ENCODE data around the gene WASF2.
A peak's percentile ranks its signal among the peaks of the same experiment; 100 is the strongest.
"Not testable (repeated sequence)": the region's sequence is repeated elsewhere in the genome, so short reads cannot be mapped to it uniquely, and the experiment has no call there.

WASF2 gene

DNA sequence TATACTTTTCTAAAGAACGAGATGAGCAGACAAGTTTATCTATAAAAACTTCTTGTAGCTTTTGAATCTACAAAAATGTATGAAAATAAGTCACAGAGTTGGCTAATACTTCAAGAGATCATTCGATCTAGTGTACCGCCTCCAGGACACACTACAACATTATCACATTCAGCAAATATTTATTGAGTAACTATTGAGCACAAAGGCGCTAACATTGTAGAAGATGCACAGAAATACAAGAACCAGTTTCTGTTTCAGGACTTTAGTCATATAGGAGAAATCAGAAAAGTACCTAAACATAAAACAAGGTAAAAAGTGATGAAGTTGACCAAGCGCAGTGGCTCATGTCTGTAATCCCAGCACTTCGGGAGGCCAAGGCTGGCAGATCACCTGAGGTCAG lies 20.6 kb downstream of the WASF2 start:
- H3K36me3 ChIP-seq (ENCODE audit: control insufficient read depth in 2 of 2, insufficient read depth in 2 of 2, low read length in 2 of 2) = no peaks in the 10 kb centered on the region
- no peaks in the 10 kb centered on the region for H3K27me3 ChIP-seq (ENCODE audit: control insufficient read depth in 1 of 2, insufficient read depth in 2 of 2, low read length in 2 of 2)
- no peak overlapping the region for H3K9ac ChIP-seq (ENCODE audit: low read length in 2 of 2)
- no peaks in the 10 kb centered on the region for H3K9me3 ChIP-seq (ENCODE audit: control insufficient read depth in 2 of 2, low read length in 2 of 2)
- no peak overlapping the region for H3K27ac ChIP-seq (ENCODE audit: low read length)
- peaks cover 12% of the 10 kb centered on the region for H3K4me1 ChIP-seq (ENCODE audit: control insufficient read depth, insufficient read depth, low read length)
- H3K4me3 ChIP-seq (ENCODE audit: low read length in 2 of 2) = no peak overlapping the region

DNA sequence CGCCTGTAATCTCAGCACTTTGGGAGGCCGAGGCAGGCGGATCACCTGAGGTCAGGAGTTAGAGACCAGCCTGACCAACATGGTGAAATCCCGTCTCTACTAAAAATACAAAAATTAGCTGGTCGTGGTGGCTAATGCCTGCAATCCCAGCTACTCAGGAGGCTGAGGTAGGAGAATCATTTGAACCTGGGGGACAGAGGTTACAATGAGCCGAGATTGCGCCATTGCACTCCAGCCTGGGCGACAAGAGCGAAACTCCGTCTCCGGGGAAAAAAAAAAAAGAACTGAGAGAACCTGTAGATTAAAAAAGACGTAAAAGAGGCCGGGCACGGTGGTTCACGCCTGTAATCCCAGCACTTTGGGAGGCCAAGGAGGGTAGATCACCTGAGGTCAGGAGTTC lies 21.6 kb downstream of the WASF2 start:
- not testable (repeated sequence) for H3K36me3 ChIP-seq (ENCODE audit: control insufficient read depth in 2 of 2, insufficient read depth in 2 of 2, low read length in 2 of 2); H3K27ac ChIP-seq (ENCODE audit: low read length); H3K4me3 ChIP-seq (ENCODE audit: low read length in 2 of 2); H3K4me1 ChIP-seq (ENCODE audit: control insufficient read depth, insufficient read depth, low read length); H3K9ac ChIP-seq (ENCODE audit: low read length in 2 of 2); H3K27me3 ChIP-seq (ENCODE audit: control insufficient read depth in 1 of 2, insufficient read depth in 2 of 2, low read length in 2 of 2); H3K9me3 ChIP-seq (ENCODE audit: control insufficient read depth in 2 of 2, low read length in 2 of 2)

DNA sequence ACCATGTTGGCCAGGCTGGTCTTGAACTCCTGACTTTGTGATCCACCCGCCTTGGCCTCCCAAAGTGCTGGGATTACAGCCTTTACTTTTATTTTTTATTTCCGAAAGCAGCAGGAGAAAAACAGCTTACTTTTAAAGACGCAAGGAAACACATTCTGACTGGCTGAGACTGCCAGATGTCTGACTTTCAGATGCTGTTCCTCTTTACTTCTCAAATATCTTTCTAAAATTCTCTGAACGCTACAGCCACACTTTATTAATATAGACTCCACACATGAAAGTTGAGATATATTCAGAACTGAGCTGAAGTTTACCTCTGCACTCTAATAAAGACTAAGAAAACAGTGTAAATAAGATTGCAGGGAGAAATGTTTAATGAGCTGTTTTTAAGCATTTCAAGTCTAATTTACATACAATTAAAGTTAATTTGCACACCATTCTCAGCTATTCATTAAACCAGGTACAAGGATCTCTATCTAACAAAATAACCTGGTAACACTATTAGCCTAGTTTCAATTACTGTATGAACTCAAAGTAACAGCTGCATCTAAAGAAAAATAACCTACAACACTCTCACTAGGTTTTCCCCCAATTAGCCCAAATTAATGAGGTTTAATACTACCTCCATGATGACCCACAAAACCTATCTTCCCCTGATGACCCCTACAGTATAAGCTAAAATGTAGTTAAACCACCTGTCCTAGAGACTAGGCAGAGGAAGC lies 24.9 kb downstream of the WASF2 start:
- no peak overlapping the region for H3K9ac ChIP-seq (ENCODE audit: low read length in 2 of 2)
- H3K36me3 ChIP-seq (ENCODE audit: control insufficient read depth in 2 of 2, insufficient read depth in 2 of 2, low read length in 2 of 2) = no peaks in the 10 kb centered on the region
- H3K4me3 ChIP-seq (ENCODE audit: low read length in 2 of 2) = no peak overlapping the region
- H3K27me3 ChIP-seq (ENCODE audit: control insufficient read depth in 1 of 2, insufficient read depth in 2 of 2, low read length in 2 of 2) = no peaks in the 10 kb centered on the region
- H3K4me1 ChIP-seq (ENCODE audit: control insufficient read depth, insufficient read depth, low read length) = peaks cover 5% of the 10 kb centered on the region
- H3K9me3 ChIP-seq (ENCODE audit: control insufficient read depth in 2 of 2, low read length in 2 of 2) = no peaks in the 10 kb centered on the region
- no peak overlapping the region for H3K27ac ChIP-seq (ENCODE audit: low read length)

DNA sequence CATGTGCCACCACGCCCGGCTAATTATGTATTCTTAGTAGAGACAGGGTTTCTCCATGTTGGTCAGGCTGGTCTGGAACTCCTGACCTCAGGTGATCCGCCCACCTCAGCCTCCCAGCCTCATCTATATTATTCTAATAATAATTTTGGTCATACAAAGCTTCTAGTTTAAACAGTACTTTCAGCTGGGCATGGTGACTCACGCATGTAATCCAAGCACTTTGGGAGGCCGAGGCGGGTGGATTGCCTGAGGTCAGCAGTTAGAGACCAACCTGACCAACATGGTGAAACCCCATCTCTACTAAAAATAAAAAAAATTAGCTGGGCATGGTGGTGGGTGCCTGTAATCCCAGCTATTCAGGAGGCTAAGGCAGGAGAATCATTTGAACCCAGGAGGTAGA lies 26.1 kb downstream of the WASF2 start:
- H3K27ac ChIP-seq (ENCODE audit: low read length); H3K4me3 ChIP-seq (ENCODE audit: low read length in 2 of 2); H3K36me3 ChIP-seq (ENCODE audit: control insufficient read depth in 2 of 2, insufficient read depth in 2 of 2, low read length in 2 of 2); H3K9me3 ChIP-seq (ENCODE audit: control insufficient read depth in 2 of 2, low read length in 2 of 2); H3K9ac ChIP-seq (ENCODE audit: low read length in 2 of 2); H3K27me3 ChIP-seq (ENCODE audit: control insufficient read depth in 1 of 2, insufficient read depth in 2 of 2, low read length in 2 of 2): not testable (repeated sequence)
- H3K4me1 ChIP-seq (ENCODE audit: control insufficient read depth, insufficient read depth, low read length) = peaks cover 11% of the 10 kb centered on the region

DNA sequence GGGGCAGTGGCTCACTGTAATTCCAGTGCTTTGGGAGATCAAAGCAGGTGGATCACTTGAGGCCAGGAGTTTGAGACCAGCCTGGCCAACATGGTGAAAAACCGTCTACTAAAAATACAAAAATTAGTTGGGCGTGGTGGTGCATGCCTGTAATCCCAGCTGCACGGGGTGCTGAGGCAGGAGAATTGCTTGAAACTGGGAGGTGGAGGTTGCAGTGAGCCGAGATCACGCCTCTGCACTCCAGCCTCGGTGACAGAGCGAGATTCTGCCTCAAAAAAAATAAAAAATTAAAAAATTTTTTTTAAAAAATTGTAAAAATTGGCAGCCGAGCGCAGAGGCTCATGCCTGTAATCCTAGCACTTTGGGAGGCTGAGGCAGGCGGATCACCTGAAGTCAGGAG lies 31.4 kb downstream of the WASF2 start:
- not testable (repeated sequence) for H3K9me3 ChIP-seq (ENCODE audit: control insufficient read depth in 2 of 2, low read length in 2 of 2); H3K4me3 ChIP-seq (ENCODE audit: low read length in 2 of 2); H3K27ac ChIP-seq (ENCODE audit: low read length); H3K27me3 ChIP-seq (ENCODE audit: control insufficient read depth in 1 of 2, insufficient read depth in 2 of 2, low read length in 2 of 2); H3K9ac ChIP-seq (ENCODE audit: low read length in 2 of 2); H3K36me3 ChIP-seq (ENCODE audit: control insufficient read depth in 2 of 2, insufficient read depth in 2 of 2, low read length in 2 of 2)
- peaks cover 14% of the 10 kb centered on the region for H3K4me1 ChIP-seq (ENCODE audit: control insufficient read depth, insufficient read depth, low read length)

DNA sequence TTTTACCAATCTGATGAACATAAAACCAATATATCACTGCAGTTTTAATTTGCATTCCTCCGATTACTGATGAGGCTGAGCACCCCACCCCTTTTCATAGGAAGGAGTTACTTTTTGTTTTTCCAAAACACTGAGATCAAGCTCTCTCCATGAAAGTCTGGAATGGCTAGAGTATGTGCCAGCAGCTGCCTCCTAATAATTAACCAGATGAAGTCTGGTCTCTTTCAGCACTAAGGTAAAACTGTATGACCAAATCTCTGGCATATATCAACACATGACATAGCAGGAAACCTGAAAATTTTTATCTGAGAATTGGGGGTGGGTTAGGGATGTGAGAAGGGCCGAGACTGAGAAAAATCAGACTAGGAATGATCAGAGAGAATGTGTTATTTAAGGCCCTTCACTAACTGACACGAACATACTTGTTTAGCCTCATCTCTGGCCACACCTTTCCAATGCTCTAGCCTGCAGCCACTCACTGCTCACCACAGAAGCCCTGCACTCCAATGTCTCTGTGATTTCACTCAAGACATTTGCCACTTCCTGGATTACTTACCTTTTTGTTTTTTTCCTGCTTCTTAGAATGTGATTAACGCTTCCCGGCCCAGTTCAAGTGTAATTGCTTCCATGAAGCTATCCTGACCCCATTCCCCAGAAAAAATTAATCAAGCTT lies 34.7 kb downstream of the WASF2 start:
- Histone ChIP-seq H3K9ac (ENCODE audit: low read length in 2 of 2) (peak overlapping the region in 1 of 2 donors; percentile 30), H3K4me3 (ENCODE audit: low read length in 2 of 2) (peak overlapping the region in 1 of 2 donors; percentile 3), H3K36me3 (ENCODE audit: control insufficient read depth in 2 of 2, insufficient read depth in 2 of 2, low read length in 2 of 2) (no peaks in the 10 kb centered on the region), H3K4me1 (ENCODE audit: control insufficient read depth, insufficient read depth, low read length) (peaks cover 20% of the 10 kb centered on the region), H3K27me3 (ENCODE audit: control insufficient read depth in 1 of 2, insufficient read depth in 2 of 2, low read length in 2 of 2) (no peaks in the 10 kb centered on the region), H3K27ac (ENCODE audit: low read length) (no peak overlapping the region), H3K9me3 (ENCODE audit: control insufficient read depth in 2 of 2, low read length in 2 of 2) (no peaks in the 10 kb centered on the region)

DNA sequence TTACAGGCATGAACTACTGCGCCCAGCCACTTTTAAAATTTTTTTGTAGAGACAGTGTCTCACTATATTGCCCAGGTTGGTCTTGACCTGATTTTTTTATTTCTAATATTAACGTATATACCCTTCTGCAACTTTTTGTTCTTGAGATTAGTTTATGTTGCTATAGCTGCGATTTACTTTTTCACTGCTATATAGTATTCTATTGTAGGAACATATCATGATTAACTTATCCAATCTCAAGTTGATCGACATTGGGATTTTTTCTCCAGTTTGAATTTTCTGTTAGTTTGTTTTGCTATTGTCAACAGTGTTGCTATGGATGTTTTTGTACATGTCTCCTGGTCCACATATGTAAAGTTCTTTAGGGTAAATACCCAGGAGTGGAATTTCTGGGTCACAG lies 35.4 kb downstream of the WASF2 start:
- no peaks in the 10 kb centered on the region for H3K9me3 ChIP-seq (ENCODE audit: control insufficient read depth in 2 of 2, low read length in 2 of 2)
- H3K36me3 ChIP-seq (ENCODE audit: control insufficient read depth in 2 of 2, insufficient read depth in 2 of 2, low read length in 2 of 2) = no peaks in the 10 kb centered on the region
- no peaks in the 10 kb centered on the region for H3K27me3 ChIP-seq (ENCODE audit: control insufficient read depth in 1 of 2, insufficient read depth in 2 of 2, low read length in 2 of 2)
- H3K9ac ChIP-seq (ENCODE audit: low read length in 2 of 2) = no peak overlapping the region
- no peak overlapping the region for H3K27ac ChIP-seq (ENCODE audit: low read length)
- no peak overlapping the region for H3K4me3 ChIP-seq (ENCODE audit: low read length in 2 of 2)
- peaks cover 14% of the 10 kb centered on the region for H3K4me1 ChIP-seq (ENCODE audit: control insufficient read depth, insufficient read depth, low read length)

DNA sequence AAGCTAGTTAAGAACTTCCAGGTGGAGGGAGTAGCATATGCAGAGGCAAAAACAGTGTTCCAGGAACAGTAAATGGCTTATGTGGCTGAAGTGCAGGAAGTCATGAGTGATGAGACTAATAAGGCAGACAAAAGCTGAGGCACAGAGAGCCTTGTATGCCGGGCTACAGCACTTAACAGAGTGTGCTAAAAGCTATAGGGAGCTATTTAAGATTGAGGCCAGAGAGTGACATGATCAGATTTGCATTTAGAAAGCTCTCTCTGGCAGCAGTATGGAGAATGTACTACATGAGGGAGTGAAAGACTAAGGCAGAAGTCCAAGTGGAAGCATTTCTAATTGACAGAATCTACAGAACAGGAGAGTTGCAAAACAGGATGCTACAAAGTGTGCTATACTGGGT lies 38.6 kb downstream of the WASF2 start:
- H3K27me3 ChIP-seq (ENCODE audit: control insufficient read depth in 1 of 2, insufficient read depth in 2 of 2, low read length in 2 of 2) = no peaks in the 10 kb centered on the region
- no peaks in the 10 kb centered on the region for H3K9me3 ChIP-seq (ENCODE audit: control insufficient read depth in 2 of 2, low read length in 2 of 2)
- H3K27ac ChIP-seq (ENCODE audit: low read length) = no peak overlapping the region
- H3K4me1 ChIP-seq (ENCODE audit: control insufficient read depth, insufficient read depth, low read length) = peaks cover 20% of the 10 kb centered on the region
- no peak overlapping the region for H3K4me3 ChIP-seq (ENCODE audit: low read length in 2 of 2)
- H3K9ac ChIP-seq (ENCODE audit: low read length in 2 of 2) = no peak overlapping the region
- peaks cover 0 to 4% of the 10 kb centered on the region in 2 donors for H3K36me3 ChIP-seq (ENCODE audit: control insufficient read depth in 2 of 2, insufficient read depth in 2 of 2, low read length in 2 of 2)

DNA sequence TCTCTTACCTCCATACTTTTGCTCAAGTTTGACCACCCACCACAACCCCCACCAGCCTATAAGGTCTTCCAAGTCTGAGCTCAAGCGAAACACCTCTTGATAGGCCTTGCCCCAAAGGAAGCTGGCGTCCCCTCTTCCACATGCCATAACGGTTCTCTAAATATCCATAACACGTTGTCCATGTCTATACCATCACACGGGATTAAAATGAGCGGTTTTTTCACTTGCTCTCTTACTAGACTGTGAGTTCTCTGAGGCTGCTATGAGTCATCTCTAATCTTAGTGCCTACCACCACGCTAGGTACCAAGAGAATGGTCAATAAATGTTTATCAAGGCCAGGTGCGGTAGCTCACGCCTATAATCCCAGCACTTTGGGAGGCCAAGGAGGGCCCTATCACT lies 41.0 kb downstream of the WASF2 start:
- Histone ChIP-seq H3K9me3 (ENCODE audit: control insufficient read depth in 2 of 2, low read length in 2 of 2) (no peaks in the 10 kb centered on the region), H3K27me3 (ENCODE audit: control insufficient read depth in 1 of 2, insufficient read depth in 2 of 2, low read length in 2 of 2) (no peaks in the 10 kb centered on the region), H3K4me3 (ENCODE audit: low read length in 2 of 2) (no peak overlapping the region), H3K9ac (ENCODE audit: low read length in 2 of 2) (no peak overlapping the region), H3K27ac (ENCODE audit: low read length) (no peak overlapping the region), H3K4me1 (ENCODE audit: control insufficient read depth, insufficient read depth, low read length) (peaks cover 13% of the 10 kb centered on the region), H3K36me3 (ENCODE audit: control insufficient read depth in 2 of 2, insufficient read depth in 2 of 2, low read length in 2 of 2) (peaks cover 0 to 4% of the 10 kb centered on the region in 2 donors)

DNA sequence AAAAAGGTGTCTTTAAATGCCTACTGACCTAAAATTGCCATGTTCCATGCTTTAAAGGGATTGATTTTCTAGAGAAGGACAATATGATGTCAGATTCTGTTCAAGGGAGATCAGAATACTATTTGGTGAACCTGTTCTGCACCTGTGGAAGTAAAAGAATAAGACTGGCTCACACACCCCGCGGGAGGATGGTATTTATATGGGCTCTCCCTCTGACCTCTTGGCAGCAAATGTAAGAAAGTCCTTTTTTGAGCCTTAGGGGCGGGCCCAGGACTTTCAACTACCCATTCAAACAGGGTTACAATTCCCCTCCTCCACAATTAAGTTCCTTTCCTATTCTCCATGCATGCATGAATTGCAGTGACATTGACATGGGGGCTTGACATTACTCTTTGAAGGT lies 42.1 kb downstream of the WASF2 start:
- no peaks in the 10 kb centered on the region for H3K27me3 ChIP-seq (ENCODE audit: control insufficient read depth in 1 of 2, insufficient read depth in 2 of 2, low read length in 2 of 2)
- H3K36me3 ChIP-seq (ENCODE audit: control insufficient read depth in 2 of 2, insufficient read depth in 2 of 2, low read length in 2 of 2) = peaks cover 0 to 4% of the 10 kb centered on the region in 2 donors
- H3K4me3 ChIP-seq (ENCODE audit: low read length in 2 of 2) = no peak overlapping the region
- no peak overlapping the region for H3K9ac ChIP-seq (ENCODE audit: low read length in 2 of 2)
- H3K4me1 ChIP-seq (ENCODE audit: control insufficient read depth, insufficient read depth, low read length) = peaks cover 13% of the 10 kb centered on the region
- H3K9me3 ChIP-seq (ENCODE audit: control insufficient read depth in 2 of 2, low read length in 2 of 2) = no peaks in the 10 kb centered on the region
- no peak overlapping the region for H3K27ac ChIP-seq (ENCODE audit: low read length)

DNA sequence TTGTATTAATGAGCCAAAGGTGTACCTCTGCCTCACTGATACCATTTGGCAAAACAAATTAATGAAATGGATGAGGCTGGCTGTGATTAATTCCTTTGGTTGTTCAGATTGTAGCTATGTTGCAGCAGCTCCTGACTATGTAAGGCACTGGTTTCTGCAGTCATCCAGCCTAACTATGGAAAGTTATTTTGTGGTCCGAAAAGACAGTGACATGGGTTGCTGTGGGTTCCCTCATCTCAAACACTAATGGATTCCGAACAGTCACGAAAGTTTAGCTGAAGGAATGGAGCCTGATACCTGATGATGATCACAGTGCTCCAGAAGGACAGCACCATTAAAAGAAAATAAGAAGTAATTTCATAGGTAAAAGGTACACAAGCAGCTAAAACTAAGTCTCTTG lies 42.6 kb downstream of the WASF2 start:
- peaks cover 0 to 4% of the 10 kb centered on the region in 2 donors for H3K36me3 ChIP-seq (ENCODE audit: control insufficient read depth in 2 of 2, insufficient read depth in 2 of 2, low read length in 2 of 2)
- H3K27ac ChIP-seq (ENCODE audit: low read length) = no peak overlapping the region
- H3K27me3 ChIP-seq (ENCODE audit: control insufficient read depth in 1 of 2, insufficient read depth in 2 of 2, low read length in 2 of 2) = no peaks in the 10 kb centered on the region
- H3K4me3 ChIP-seq (ENCODE audit: low read length in 2 of 2) = no peak overlapping the region
- no peak overlapping the region for H3K9ac ChIP-seq (ENCODE audit: low read length in 2 of 2)
- no peaks in the 10 kb centered on the region for H3K9me3 ChIP-seq (ENCODE audit: control insufficient read depth in 2 of 2, low read length in 2 of 2)
- peaks cover 13% of the 10 kb centered on the region for H3K4me1 ChIP-seq (ENCODE audit: control insufficient read depth, insufficient read depth, low read length)
